Measurements from ENCODE around the gene TYSND1. TPM values are rescaled to one million over a fixed set of nuclear protein-coding genes. Genes with fewer than 3 reads are reported as not detected.

Gene TYSND1
- total and polyA plus RNA-seq, 2 of the 13 experiments (the other 11 are each of a cell fraction or from before 2014, with no cell fraction given), result 3.3 to 8.9 TPM

DNA sequence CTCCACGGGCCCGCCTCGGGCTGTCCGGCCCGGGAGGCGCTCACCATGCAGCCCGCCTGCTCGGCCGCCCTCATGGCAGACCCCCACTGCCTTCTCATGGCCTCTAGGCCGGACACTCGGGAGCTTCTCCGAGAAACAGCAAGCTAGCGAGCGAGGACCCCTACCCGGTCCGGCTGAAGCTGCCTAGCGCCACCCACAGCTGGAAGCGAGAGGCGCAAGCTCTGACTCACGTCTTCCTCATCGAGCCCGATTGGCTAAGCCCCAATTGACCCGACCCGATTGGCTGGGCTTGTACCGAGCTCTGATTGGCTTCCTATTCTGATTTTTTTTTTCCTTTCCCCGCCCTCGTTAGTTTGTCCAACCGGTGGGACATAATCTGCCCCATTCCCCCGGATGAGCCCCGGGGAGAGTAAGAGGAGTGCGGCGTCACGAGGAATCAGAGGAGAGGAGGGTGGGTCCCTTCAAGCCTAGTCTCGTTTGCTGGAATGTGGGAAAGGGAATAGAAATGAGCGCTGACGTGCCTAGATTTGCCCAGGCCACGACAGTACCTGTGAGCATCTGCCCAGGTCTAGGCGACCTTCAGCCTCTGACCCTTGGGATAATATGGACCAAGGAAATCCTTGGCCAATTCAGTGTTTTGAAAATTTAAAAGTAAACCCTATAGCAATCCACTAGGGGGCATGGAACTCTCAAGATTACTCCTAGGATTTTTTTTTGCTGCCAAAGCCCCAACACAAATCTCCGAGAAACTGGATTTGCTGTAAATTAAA lies at the start of gene TYSND1 (continued):
- TF ChIP-seq KDM6A (CRISPR knock-in tag; IDR thresholded peaks at IDR 0.05; ENCODE audit: low read depth) (no peak), MYNN (CRISPR knock-in tag; IDR thresholded peaks at IDR 0.05; ENCODE audit: low read depth) (no peak), WIZ (CRISPR knock-in tag; IDR thresholded peaks at IDR 0.05) (no peak), REXO4 (CRISPR knock-in tag; IDR thresholded peaks at IDR 0.05; ENCODE audit: borderline replicate concordance) (no peak), HOXA5 (CRISPR knock-in tag; IDR thresholded peaks at IDR 0.05) (peak; percentile 27; the same call in 1 of the 2 replicates), ZNF121 (CRISPR knock-in tag; IDR thresholded peaks at IDR 0.05) (no peak), SSRP1 (CRISPR knock-in tag; IDR thresholded peaks at IDR 0.05) (no peak), ZNF451 (CRISPR knock-in tag; IDR thresholded peaks at IDR 0.05) (no peak; the same call in 1 of the 2 replicates), ETV5 (CRISPR knock-in tag; IDR thresholded peaks at IDR 0.05; ENCODE audit: borderline replicate concordance) (no peak), GTF3A (CRISPR knock-in tag; conservative IDR thresholded peaks at IDR 0.05) (no peak; the same call in 1 of the 2 replicates), NCOA5 (CRISPR knock-in tag; IDR thresholded peaks at IDR 0.05) (no peak), RBM22 (optimal IDR thresholded peaks at IDR 0.05; ENCODE audit: low read length) (peak; percentile 74), NCOA1 (CRISPR knock-in tag; IDR thresholded peaks at IDR 0.05) (no peak), SMAD9 (CRISPR knock-in tag; IDR thresholded peaks at IDR 0.05) (no peak), MAZ (IDR thresholded peaks at IDR 0.05; ENCODE audit: borderline replicate concordance, low read depth, low read length) (peak; percentile 27), MAZ (CRISPR knock-in tag; IDR thresholded peaks at IDR 0.05; ENCODE audit: low read depth) (no peak; the same call in 1 of the 2 replicates), ZNF432 (CRISPR knock-in tag; IDR thresholded peaks at IDR 0.05; ENCODE audit: borderline replicate concordance) (no peak), SRSF1 (optimal IDR thresholded peaks at IDR 0.05; ENCODE audit: low read depth, low read length) (no peak), MIER2 (CRISPR knock-in tag; IDR thresholded peaks at IDR 0.05) (no peak)
- TF ChIP-seq, protein P1, sequence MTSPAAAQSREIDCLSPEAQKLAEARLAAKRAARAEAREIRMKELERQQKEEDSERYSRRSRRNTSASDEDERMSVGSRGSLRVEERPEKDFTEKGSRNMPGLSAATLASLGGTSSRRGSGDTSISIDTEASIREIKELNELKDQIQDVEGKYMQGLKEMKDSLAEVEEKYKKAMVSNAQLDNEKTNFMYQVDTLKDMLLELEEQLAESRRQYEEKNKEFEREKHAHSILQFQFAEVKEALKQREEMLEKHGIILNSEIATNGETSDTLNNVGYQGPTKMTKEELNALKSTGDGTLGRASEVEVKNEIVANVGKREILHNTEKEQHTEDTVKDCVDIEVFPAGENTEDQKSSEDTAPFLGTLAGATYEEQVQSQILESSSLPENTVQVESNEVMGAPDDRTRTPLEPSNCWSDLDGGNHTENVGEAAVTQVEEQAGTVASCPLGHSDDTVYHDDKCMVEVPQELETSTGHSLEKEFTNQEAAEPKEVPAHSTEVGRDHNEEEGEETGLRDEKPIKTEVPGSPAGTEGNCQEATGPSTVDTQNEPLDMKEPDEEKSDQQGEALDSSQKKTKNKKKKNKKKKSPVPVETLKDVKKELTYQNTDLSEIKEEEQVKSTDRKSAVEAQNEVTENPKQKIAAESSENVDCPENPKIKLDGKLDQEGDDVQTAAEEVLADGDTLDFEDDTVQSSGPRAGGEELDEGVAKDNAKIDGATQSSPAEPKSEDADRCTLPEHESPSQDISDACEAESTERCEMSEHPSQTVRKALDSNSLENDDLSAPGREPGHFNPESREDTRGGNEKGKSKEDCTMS (CRISPR knock-in tag; conservative IDR thresholded peaks at IDR 0.05), result no peak
- TF ChIP-seq, protein P2, sequence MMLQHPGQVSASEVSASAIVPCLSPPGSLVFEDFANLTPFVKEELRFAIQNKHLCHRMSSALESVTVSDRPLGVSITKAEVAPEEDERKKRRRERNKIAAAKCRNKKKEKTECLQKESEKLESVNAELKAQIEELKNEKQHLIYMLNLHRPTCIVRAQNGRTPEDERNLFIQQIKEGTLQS (CRISPR knock-in tag; IDR thresholded peaks at IDR 0.05), result no peak

All from HepG2 (cell line).